PC-9 (cell line): Measurements from ENCODE around the gene DOCK1.

Source experiments
- EZH2 ChIP-seq: fragments of 200-600 bp; sonication (generic); IDR thresholded peaks from 2 replicates; pipeline ENCODE4 v1.8.0; 2017; ENCODE audit warnings: antibody characterized with exemption, low read depth
- TF ChIP-seq, protein P1 (sequence below): fragments of 200-600 bp; sonication (generic); conservative IDR thresholded peaks from 2 replicates; pipeline ENCODE4 v1.6.1; 2017; ENCODE audit warnings: mixed run types, antibody characterized with exemption, mild to moderate bottlenecking, moderate library complexity

DNA sequence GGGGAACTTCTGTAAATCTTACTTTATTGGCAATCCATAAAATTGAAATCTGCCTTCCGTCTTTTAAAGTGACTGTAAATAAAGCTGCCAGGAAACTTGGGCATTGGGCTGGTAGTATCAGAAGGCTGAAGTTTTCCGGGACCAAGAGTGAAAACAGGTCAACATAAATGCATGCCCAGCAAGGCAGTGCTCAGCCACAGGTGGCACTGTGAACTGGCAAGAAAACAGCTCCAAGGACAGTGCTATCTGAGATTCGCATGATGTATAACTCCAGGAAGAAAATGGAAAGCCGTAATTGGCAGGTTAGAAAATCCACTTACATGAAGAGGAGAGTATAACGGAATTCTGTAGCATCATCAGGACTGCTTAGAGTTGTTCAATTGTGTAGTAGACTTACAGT, 293.1 kb downstream of the DOCK1 start:
- TF ChIP-seq, protein P1, sequence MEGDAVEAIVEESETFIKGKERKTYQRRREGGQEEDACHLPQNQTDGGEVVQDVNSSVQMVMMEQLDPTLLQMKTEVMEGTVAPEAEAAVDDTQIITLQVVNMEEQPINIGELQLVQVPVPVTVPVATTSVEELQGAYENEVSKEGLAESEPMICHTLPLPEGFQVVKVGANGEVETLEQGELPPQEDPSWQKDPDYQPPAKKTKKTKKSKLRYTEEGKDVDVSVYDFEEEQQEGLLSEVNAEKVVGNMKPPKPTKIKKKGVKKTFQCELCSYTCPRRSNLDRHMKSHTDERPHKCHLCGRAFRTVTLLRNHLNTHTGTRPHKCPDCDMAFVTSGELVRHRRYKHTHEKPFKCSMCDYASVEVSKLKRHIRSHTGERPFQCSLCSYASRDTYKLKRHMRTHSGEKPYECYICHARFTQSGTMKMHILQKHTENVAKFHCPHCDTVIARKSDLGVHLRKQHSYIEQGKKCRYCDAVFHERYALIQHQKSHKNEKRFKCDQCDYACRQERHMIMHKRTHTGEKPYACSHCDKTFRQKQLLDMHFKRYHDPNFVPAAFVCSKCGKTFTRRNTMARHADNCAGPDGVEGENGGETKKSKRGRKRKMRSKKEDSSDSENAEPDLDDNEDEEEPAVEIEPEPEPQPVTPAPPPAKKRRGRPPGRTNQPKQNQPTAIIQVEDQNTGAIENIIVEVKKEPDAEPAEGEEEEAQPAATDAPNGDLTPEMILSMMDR, result no peak
- TF ChIP-seq EZH2, result no peak
